H9 (cell line): ENCODE measurements around the gene BCAR1. TPM values are rescaled to one million over a fixed set of nuclear protein-coding genes. Genes with fewer than 3 reads are reported as not detected.

Experiments
- DNase-seq: peaks from one replicate; pipeline ENCODE4 v3.0.0-alpha.2; 2017
- H2AFZ ChIP-seq: one replicate; pipeline ENCODE4 v1.6.1; 2013; ENCODE audit warnings: mild to moderate bottlenecking, low read length, control low read depth, moderate library complexity
- H2AK5ac ChIP-seq: 2 replicates; pipeline ENCODE4 v1.6.1; 2013; ENCODE audit warnings: low read length, control low read depth, mixed read lengths; ENCODE audit not compliant: insufficient read length
- H2BK120ac ChIP-seq: one replicate; pipeline ENCODE4 v1.6.1; 2013; ENCODE audit warnings: low read depth, mild to moderate bottlenecking, low read length, control low read depth, inconsistent platforms; ENCODE audit not compliant: poor library complexity, severe bottlenecking
- H2BK12ac ChIP-seq: 2 replicates; pipeline ENCODE4 v1.6.1; 2013; ENCODE audit warnings: low read length, control low read depth, mixed read lengths, low read depth; ENCODE audit not compliant: insufficient read length
- H2BK15ac ChIP-seq: 2 replicates; pipeline ENCODE4 v1.6.1; 2013; ENCODE audit warnings: low read depth, low read length, control low read depth
- H2BK20ac ChIP-seq: one replicate; pipeline ENCODE4 v1.6.1; 2013; ENCODE audit warnings: low read depth, mild to moderate bottlenecking, low read length, control low read depth, inconsistent platforms; ENCODE audit not compliant: poor library complexity, severe bottlenecking
- H2BK5ac ChIP-seq: 2 replicates; pipeline ENCODE4 v1.6.1; 2013; ENCODE audit warnings: low read length, control low read depth, mixed read lengths; ENCODE audit not compliant: insufficient read length
- H3K14ac ChIP-seq: 2 replicates; pipeline ENCODE4 v1.6.1; 2013; ENCODE audit warnings: low read length, control low read depth; ENCODE audit not compliant: insufficient read depth
- H3K18ac ChIP-seq: 2 replicates; pipeline ENCODE4 v1.6.1; 2013; ENCODE audit warnings: low read depth, mild to moderate bottlenecking, mixed read lengths, low read length, control low read depth; ENCODE audit not compliant: insufficient read length
- H3K23ac ChIP-seq: 2 replicates; pipeline ENCODE4 v1.6.1; 2013; ENCODE audit warnings: low read length, control low read depth, mixed read lengths, low read depth; ENCODE audit not compliant: insufficient read length
- H3K23me2 ChIP-seq: 2 replicates; pipeline ENCODE4 v1.6.1; 2013; ENCODE audit warnings: low read depth, mild to moderate bottlenecking, mixed read lengths, low read length, control low read depth; ENCODE audit not compliant: insufficient read length, poor library complexity, severe bottlenecking
- H3K27ac ChIP-seq: 2 replicates; pipeline ENCODE4 v1.5.1; 2013; ENCODE audit warnings: low read length, control low read depth, mixed read lengths, low read depth; ENCODE audit not compliant: insufficient read length
- H3K27me3 ChIP-seq: 2 replicates; pipeline ENCODE4 v1.6.1; 2013; ENCODE audit warnings: low read length, control low read depth, inconsistent platforms; ENCODE audit not compliant: insufficient read depth
- H3K4ac ChIP-seq: 2 replicates; pipeline ENCODE4 v1.6.1; 2013; ENCODE audit warnings: low read depth, mild to moderate bottlenecking, control low read depth, inconsistent platforms, low read length, moderate library complexity
- H3K4me1 ChIP-seq: 2 replicates; pipeline ENCODE4 v1.6.1; 2013; ENCODE audit warnings: low read length, control low read depth, inconsistent platforms; ENCODE audit not compliant: insufficient read depth
- H3K4me2 ChIP-seq: 2 replicates; pipeline ENCODE4 v1.6.1; 2013; ENCODE audit warnings: low read length, control low read depth, mixed read lengths; ENCODE audit not compliant: insufficient read length, insufficient read depth
- H3K56ac ChIP-seq: 2 replicates; pipeline ENCODE4 v1.6.1; 2013; ENCODE audit warnings: low read depth, mild to moderate bottlenecking, mixed read lengths, low read length, control low read depth; ENCODE audit not compliant: insufficient read length
- H3K79me1 ChIP-seq: 2 replicates; pipeline ENCODE4 v1.6.1; 2013; ENCODE audit warnings: low read depth, mild to moderate bottlenecking, moderate library complexity, low read length, control low read depth, inconsistent platforms; ENCODE audit not compliant: insufficient read depth, poor library complexity, severe bottlenecking
- H3K79me2 ChIP-seq: 2 replicates; pipeline ENCODE4 v1.6.1; 2013; ENCODE audit warnings: low read length, control low read depth, inconsistent platforms; ENCODE audit not compliant: insufficient read depth
- H3K9ac ChIP-seq: 2 replicates; pipeline ENCODE4 v1.6.1; 2013; ENCODE audit warnings: low read length, control low read depth, mixed read lengths; ENCODE audit not compliant: insufficient read length; ENCODE audit errors: extremely low read depth
- H3K9me3 ChIP-seq: one replicate; pipeline ENCODE4 v1.6.1; 2013; ENCODE audit warnings: low read depth, low read length, inconsistent platforms; ENCODE audit not compliant: control insufficient read depth
- H3T11ph ChIP-seq: one replicate; pipeline ENCODE4 v1.6.1; 2013; ENCODE audit warnings: mild to moderate bottlenecking, low read length, control low read depth, inconsistent platforms
- H4K20me1 ChIP-seq: one replicate; pipeline ENCODE4 v1.6.1; 2013; ENCODE audit not compliant: control insufficient read depth, insufficient read length, insufficient read depth
- H4K5ac ChIP-seq: 2 replicates; pipeline ENCODE4 v1.6.1; 2013; ENCODE audit warnings: low read depth, mild to moderate bottlenecking, mixed read lengths, low read length, control low read depth; ENCODE audit not compliant: insufficient read length
- H4K8ac ChIP-seq: replicated peaks from 2 replicates; pipeline ENCODE4 v1.6.1; 2013; ENCODE audit warnings: low read length, control low read depth, mixed read lengths, low read depth; ENCODE audit not compliant: insufficient read length
- H4K91ac ChIP-seq: 2 replicates; pipeline ENCODE4 v1.6.1; 2013; ENCODE audit warnings: low read depth, mild to moderate bottlenecking, moderate library complexity, mixed read lengths, low read length, control low read depth; ENCODE audit not compliant: insufficient read length
- H3K27ac Mint-ChIP-seq, 3 experiments: 2 replicates in 2 of 3; 3 replicates in 1 of 3; pipeline ENCODE4 v1.8.0; 2020 to 2021; ENCODE audit warnings: mixed read lengths in 3 of 3, mild to moderate bottlenecking in 1 of 3, moderate library complexity in 1 of 3
- H3K27me3 Mint-ChIP-seq: 2 replicates; pipeline ENCODE4 v1.8.0; 2021; ENCODE audit warnings: low read depth, mild to moderate bottlenecking, moderate library complexity, mixed read lengths
- H3K36me3 Mint-ChIP-seq, 3 experiments: 2 replicates in 2 of 3; 3 replicates in 1 of 3; pipeline ENCODE4 v1.8.0; 2020 to 2021; ENCODE audit warnings: low read depth in 3 of 3, mixed read lengths in 3 of 3; ENCODE audit not compliant: insufficient read depth in 1 of 3
- H3K4me1 Mint-ChIP-seq, 2 experiments: 2 replicates each; pipeline ENCODE4 v1.8.0; 2020; ENCODE audit warnings: mixed read lengths in 2 of 2
- H3K4me3 Mint-ChIP-seq, 2 experiments: 2 replicates in 1 of 2; 3 replicates in 1 of 2; pipeline ENCODE4 v1.8.0; 2020 to 2021; ENCODE audit warnings: mild to moderate bottlenecking in 2 of 2, mixed read lengths in 2 of 2, moderate library complexity in 1 of 2
- H3K9me3 Mint-ChIP-seq, 2 experiments: 2 replicates in 1 of 2; 3 replicates in 1 of 2; pipeline ENCODE4 v1.8.0; 2020; ENCODE audit warnings: mild to moderate bottlenecking in 2 of 2, mixed read lengths in 2 of 2, moderate library complexity in 1 of 2
- CTCF ChIP-seq: fragments of 200-600 bp; sonication (generic); conservative IDR thresholded peaks from 3 replicates; pipeline ENCODE4 v1.8.0; 2021; ENCODE audit warnings: antibody characterized with exemption, mild to moderate bottlenecking
- WGBS: extraction: QIAGEN DNeasy Blood & Tissue Kit; methylation state at CpG from one replicate; pipeline ENCODE4 v1.1.7; 2013; ENCODE audit warnings: missing lambda C conversion rate, low lambda C conversion rate, mixed read lengths; ENCODE audit not compliant: insufficient read length; ENCODE audit errors: extremely low coverage; 5-methylcytosine and 5-hydroxymethylcytosine counted together
- total RNA-seq: library from RNA; stranded (reverse); gene quantifications from 2 replicates; pipeline ENCODE4 v1.2.1, GENCODE V29; 2021

BCAR1 gene
- total RNA-seq, 1 experiment from 2014 or later: 97.1 TPM

- Histone ChIP-seq H3K14ac (no peak overlapping the region), H3K4me2 (no peak overlapping the region), H2BK120ac (no peak overlapping the region), H4K8ac (no peak overlapping the region), H3K79me2 (no peaks in the 10 kb centered on the region), H3K23me2 (no peaks in the 10 kb centered on the region), H3K27me3 (no peaks in the 10 kb centered on the region), H2BK15ac (no peak overlapping the region), H3K18ac (no peak overlapping the region), H2BK20ac (no peak overlapping the region), H4K20me1 (no peaks in the 10 kb centered on the region), H2AK5ac (no peak overlapping the region), H2AFZ (no peak overlapping the region), H3K56ac (no peak overlapping the region), H3K27ac (no peak overlapping the region), H3K79me1 (no peaks in the 10 kb centered on the region), H3K9ac (no peak overlapping the region), H4K5ac (no peak overlapping the region), H3K4ac (no peak overlapping the region), H4K91ac (no peak overlapping the region), H3T11ph (no peak overlapping the region), H3K4me1 (no peaks in the 10 kb centered on the region), H2BK5ac (no peak overlapping the region), H3K9me3 (no peaks in the 10 kb centered on the region), H3K23ac (no peak overlapping the region), H2BK12ac (no peak overlapping the region)
- peak overlapping the region in 1 of 3 experiments; percentile 93; a peak in 2 of 7 replicates for H3K27ac Mint-ChIP-seq
- H3K27me3 Mint-ChIP-seq: no peaks in the 10 kb centered on the region; the same call in 1 of the 2 replicates
- no CpG with 5 or more reads among the region's 27 CpGs for WGBS
- no peaks in the 10 kb centered on the region for H3K36me3 Mint-ChIP-seq
- H3K4me1 Mint-ChIP-seq: peaks cover 7 to 15% of the 10 kb centered on the region in 2 experiments
- no peaks in the 10 kb centered on the region for H3K9me3 Mint-ChIP-seq
- DNase-seq: no peak
- no peak for TF ChIP-seq CTCF
- no peak overlapping the region for H3K4me3 Mint-ChIP-seq
These were observed 42.4 kb downstream of the BCAR1 start for GRCh38 chr16:75208861-75209505.
